Activated naive CD4-positive, alpha-beta T cell treated with anti-CD3 and anti-CD28 coated beads, Interleukin-2, amount 50 U/mL, for 24 hours (primary cell): ENCODE results near the gene FMNL1.

Experiments
- H3K27ac Mint-ChIP-seq: one replicate; pipeline ENCODE4 v1.8.0; 2021; ENCODE audit warnings: mild to moderate bottlenecking, mixed read lengths
- H3K27me3 Mint-ChIP-seq: one replicate; pipeline ENCODE4 v1.8.0; 2021; ENCODE audit warnings: mixed read lengths
- H3K36me3 Mint-ChIP-seq: one replicate; pipeline ENCODE4 v1.8.0; 2021; ENCODE audit warnings: mixed read lengths
- H3K4me1 Mint-ChIP-seq: one replicate; pipeline ENCODE4 v1.8.0; 2021; ENCODE audit warnings: mixed read lengths
- H3K4me3 Mint-ChIP-seq: one replicate; pipeline ENCODE4 v1.8.0; 2021; ENCODE audit warnings: mild to moderate bottlenecking, mixed read lengths
- H3K9me3 Mint-ChIP-seq: one replicate; pipeline ENCODE4 v1.8.0; 2021; ENCODE audit warnings: mixed read lengths

The FMNL1 gene, protein sequence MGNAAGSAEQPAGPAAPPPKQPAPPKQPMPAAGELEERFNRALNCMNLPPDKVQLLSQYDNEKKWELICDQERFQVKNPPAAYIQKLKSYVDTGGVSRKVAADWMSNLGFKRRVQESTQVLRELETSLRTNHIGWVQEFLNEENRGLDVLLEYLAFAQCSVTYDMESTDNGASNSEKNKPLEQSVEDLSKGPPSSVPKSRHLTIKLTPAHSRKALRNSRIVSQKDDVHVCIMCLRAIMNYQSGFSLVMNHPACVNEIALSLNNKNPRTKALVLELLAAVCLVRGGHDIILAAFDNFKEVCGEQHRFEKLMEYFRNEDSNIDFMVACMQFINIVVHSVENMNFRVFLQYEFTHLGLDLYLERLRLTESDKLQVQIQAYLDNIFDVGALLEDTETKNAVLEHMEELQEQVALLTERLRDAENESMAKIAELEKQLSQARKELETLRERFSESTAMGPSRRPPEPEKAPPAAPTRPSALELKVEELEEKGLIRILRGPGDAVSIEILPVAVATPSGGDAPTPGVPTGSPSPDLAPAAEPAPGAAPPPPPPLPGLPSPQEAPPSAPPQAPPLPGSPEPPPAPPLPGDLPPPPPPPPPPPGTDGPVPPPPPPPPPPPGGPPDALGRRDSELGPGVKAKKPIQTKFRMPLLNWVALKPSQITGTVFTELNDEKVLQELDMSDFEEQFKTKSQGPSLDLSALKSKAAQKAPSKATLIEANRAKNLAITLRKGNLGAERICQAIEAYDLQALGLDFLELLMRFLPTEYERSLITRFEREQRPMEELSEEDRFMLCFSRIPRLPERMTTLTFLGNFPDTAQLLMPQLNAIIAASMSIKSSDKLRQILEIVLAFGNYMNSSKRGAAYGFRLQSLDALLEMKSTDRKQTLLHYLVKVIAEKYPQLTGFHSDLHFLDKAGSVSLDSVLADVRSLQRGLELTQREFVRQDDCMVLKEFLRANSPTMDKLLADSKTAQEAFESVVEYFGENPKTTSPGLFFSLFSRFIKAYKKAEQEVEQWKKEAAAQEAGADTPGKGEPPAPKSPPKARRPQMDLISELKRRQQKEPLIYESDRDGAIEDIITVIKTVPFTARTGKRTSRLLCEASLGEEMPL

DNA sequence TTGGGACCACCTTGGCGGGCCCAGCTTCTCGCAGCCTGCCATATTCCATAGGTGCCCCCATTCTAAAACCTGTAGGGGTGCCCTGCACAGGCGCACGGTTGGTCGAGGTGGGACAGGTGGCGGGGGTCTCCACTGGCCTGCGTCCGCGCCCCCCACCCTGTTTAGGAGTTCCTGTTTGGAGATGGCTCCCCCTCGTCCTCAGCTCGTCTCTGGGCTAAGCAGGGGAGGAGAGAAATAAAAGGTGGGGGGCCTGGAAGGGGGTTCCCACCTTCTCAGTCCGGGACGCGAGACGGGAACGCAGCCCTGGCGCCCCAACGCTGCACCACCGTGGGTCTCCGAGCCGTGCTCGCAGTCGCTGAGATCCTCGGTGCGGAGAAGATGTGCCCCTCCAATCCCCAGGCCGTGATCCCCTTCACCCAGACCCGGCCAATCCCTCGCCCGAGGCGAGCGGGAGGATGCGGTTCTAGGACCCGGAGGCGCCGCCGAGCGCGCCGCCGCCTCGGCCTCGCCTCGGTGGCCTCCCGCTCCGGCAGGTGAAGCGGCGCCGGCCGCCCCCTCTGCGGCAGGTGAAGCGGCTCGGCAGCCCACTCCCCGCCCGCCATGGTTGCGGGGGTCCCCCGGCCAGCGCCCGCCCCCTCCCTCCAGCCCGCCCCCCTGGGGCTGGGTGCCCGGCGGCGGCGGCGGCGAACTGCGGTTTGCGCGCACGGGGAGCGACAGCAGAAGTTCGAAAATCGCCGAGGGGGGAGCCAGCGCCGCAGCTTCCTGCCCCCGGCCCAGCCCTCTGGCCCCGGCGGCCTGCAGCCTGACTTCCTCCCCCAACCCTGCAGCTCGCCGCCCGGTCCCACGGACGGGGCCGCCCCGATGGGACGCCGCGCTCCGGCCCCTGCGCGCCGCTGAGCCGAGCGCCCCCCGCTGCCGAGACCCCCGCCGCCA lies at the start of gene FMNL1:
FMNL1 (plus strand) TSS at position 805 of the 933 bp plus-strand sequence. CDS start 240 bp downstream, outside the sequence.
- Mint-ChIP-seq H3K27ac (peak within 1 kb of the TSS; percentile 99), H3K27me3 (no peaks in the 10 kb centered on the region), H3K4me1 (peaks cover 53% of the 10 kb centered on the region), H3K4me3 (peak within 1 kb of the TSS; percentile 94), H3K36me3 (peaks cover 12% of the 10 kb centered on the region), H3K9me3 (no peaks in the 10 kb centered on the region)

GRCh38 chr17:45172232-45172540 lies 49.5 kb upstream of the FMNL1 start:
- Mint-ChIP-seq H3K4me1 (peaks cover 25% of the 10 kb centered on the region), H3K9me3 (no peaks in the 10 kb centered on the region), H3K27ac (peak overlapping the region; percentile 51), H3K27me3 (no peaks in the 10 kb centered on the region), H3K36me3 (no peaks in the 10 kb centered on the region), H3K4me3 (no peak overlapping the region)

- no peaks in the 10 kb centered on the region for H3K9me3 Mint-ChIP-seq
- H3K4me1 Mint-ChIP-seq: peaks cover 25% of the 10 kb centered on the region
- H3K27me3 Mint-ChIP-seq: no peaks in the 10 kb centered on the region
- peak overlapping the region; percentile 90 for H3K27ac Mint-ChIP-seq
- H3K36me3 Mint-ChIP-seq: no peaks in the 10 kb centered on the region
- H3K4me3 Mint-ChIP-seq: peak overlapping the region; percentile 77
These were observed 49.0 kb upstream of the FMNL1 start for GRCh38 chr17:45172541-45173286.

DNA sequence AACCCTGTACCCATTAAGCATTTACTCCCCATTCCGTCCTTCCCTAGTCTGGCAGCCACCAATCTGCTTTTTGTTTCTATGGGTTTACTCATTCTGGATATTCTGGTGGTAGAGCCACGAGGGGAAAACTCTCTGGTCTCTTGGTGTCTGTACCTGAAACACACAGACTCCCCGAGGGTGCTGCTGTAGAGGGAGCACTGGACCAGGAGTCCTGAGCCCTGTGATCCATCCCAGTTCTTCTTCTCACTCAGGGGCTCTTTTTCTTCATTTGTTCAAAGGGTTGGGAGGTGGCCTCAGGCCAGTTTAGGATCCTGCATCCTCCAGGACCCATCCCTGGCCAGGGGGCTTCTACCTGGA lies 45.9 kb upstream of the FMNL1 start:
- Mint-ChIP-seq H3K36me3 (no peaks in the 10 kb centered on the region), H3K27ac (peak overlapping the region; percentile 41), H3K27me3 (no peaks in the 10 kb centered on the region), H3K9me3 (no peaks in the 10 kb centered on the region), H3K4me1 (peaks cover 23% of the 10 kb centered on the region), H3K4me3 (peak overlapping the region; percentile 36)

DNA sequence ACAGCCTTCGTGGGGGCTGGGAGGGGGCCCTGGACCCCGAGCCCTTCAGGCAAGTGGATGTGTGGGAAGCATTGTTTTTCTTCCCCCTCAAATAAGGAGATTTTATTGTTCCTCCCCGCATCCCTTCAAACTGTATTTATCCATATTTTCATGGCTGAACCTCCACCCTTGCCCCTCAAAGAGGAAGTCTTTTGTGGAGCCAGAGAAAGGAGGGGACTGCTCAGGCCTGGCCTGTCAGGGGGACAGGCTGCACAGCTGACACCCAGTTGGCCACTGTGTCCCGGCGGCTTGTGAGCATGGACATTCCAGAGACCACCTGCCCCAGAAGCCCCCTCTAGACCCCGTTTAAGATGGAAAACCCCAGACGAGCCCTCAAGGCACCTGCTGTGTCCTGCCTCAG lies 44.1 kb upstream of the FMNL1 start:
- Mint-ChIP-seq H3K9me3 (no peaks in the 10 kb centered on the region), H3K27me3 (no peaks in the 10 kb centered on the region), H3K36me3 (no peaks in the 10 kb centered on the region), H3K4me1 (peaks cover 9% of the 10 kb centered on the region), H3K27ac (no peak overlapping the region), H3K4me3 (no peak overlapping the region)

- no peaks in the 10 kb centered on the region for H3K36me3 Mint-ChIP-seq
- H3K9me3 Mint-ChIP-seq: no peaks in the 10 kb centered on the region
- H3K4me1 Mint-ChIP-seq: no peaks in the 10 kb centered on the region
- no peak overlapping the region for H3K27ac Mint-ChIP-seq
- H3K27me3 Mint-ChIP-seq: no peaks in the 10 kb centered on the region
- no peak overlapping the region for H3K4me3 Mint-ChIP-seq
These were observed 37.5 kb upstream of the FMNL1 start for GRCh38 chr17:45184144-45184543.

- Mint-ChIP-seq H3K4me3 (no peak overlapping the region), H3K4me1 (no peaks in the 10 kb centered on the region), H3K27ac (no peak overlapping the region), H3K36me3 (no peaks in the 10 kb centered on the region), H3K27me3 (no peaks in the 10 kb centered on the region), H3K9me3 (no peaks in the 10 kb centered on the region)
These were observed 34.8 kb upstream of the FMNL1 start for GRCh38 chr17:45186801-45187354.

- Mint-ChIP-seq H3K27ac (no peak overlapping the region), H3K4me1 (no peaks in the 10 kb centered on the region), H3K36me3 (no peaks in the 10 kb centered on the region), H3K27me3 (no peaks in the 10 kb centered on the region), H3K9me3 (no peaks in the 10 kb centered on the region), H3K4me3 (no peak overlapping the region)
These were observed 32.7 kb upstream of the FMNL1 start for GRCh38 chr17:45189009-45189408.

DNA sequence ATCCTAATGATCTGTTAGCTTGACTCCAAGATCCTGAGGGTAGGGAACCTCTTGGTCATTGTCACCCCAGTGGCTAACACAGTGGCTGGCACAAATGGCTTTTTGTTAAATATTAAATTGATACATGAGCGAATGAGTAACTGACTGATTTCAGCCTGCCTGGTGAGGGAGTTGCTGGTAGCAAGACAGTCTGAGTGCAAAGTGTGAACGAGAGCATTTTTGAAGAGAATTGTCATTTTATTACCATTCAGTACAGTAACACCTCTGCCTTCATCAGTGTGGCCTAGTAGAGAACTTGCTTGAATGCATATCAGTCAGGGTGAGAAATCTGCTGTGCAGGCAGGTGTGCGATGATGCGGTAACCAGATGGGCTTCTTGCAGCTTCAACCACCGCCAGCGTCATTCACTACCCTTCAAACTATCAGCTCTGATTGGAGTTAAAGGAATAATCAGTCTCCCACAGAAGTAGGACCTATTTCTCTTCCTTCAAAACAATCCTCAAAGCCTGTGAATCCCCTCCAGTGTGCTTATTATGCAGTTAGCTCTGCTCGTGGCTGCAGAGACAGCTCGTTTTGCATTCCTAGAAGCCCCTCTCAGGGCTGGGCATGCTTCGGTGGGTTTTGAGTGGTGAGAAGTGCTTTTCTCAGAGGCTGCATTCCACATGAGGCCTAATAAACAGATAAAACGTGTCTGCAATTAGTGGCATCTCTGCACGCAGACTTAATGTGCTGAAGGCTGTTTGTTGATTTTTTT lies 31.0 kb upstream of the FMNL1 start:
- Mint-ChIP-seq H3K4me1 (no peaks in the 10 kb centered on the region), H3K9me3 (no peaks in the 10 kb centered on the region), H3K36me3 (no peaks in the 10 kb centered on the region), H3K4me3 (no peak overlapping the region), H3K27ac (no peak overlapping the region), H3K27me3 (no peaks in the 10 kb centered on the region)

- Mint-ChIP-seq H3K27me3 (no peaks in the 10 kb centered on the region), H3K9me3 (no peaks in the 10 kb centered on the region), H3K27ac (no peak overlapping the region), H3K4me1 (no peaks in the 10 kb centered on the region), H3K36me3 (no peaks in the 10 kb centered on the region), H3K4me3 (no peak overlapping the region)
These were observed 26.3 kb upstream of the FMNL1 start for GRCh38 chr17:45195424-45195823.

- Mint-ChIP-seq H3K36me3 (no peaks in the 10 kb centered on the region), H3K27ac (no peak overlapping the region), H3K9me3 (no peaks in the 10 kb centered on the region), H3K4me1 (no peaks in the 10 kb centered on the region), H3K27me3 (no peaks in the 10 kb centered on the region), H3K4me3 (no peak overlapping the region)
These were observed 24.6 kb upstream of the FMNL1 start for GRCh38 chr17:45197108-45197507.

DNA sequence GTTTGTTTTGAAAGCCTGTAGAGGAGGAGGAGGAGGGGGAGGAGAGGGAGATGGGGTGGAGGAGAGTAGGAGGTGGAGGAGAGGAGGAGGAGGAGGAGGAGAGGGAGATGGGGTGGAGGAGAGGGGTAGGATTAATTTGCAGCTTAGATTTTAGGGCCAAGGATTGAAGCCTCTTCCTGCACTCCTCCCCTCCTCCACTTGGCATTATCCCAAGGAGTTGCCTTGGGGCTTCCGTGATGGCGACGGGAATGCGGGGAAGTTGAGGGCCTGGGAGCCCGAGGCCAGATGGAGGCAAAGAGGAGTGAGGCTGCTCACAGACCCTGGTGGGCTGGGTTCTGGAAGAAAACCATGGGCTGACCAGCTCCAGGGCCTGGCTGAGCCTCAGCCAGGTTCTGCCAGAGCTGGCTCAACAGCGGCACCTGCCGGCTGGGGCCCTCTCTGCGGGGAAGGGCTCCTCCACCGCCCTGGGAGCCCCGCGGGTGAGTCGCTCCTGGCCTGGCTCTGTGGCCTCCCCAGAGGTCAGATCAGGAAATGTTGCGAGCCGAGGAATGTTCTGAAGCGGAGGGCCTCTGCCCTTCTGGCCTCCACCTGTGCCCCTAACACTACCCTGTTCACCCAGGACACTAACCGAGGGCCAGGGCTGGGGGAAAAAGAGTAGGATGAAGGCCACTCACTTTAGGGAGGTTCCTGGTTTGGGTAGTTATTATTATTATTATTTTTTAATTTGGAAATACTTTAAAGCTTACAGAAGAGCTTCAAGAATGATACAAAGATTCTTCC lies 23.9 kb upstream of the FMNL1 start:
- no peaks in the 10 kb centered on the region for H3K4me1 Mint-ChIP-seq
- no peak overlapping the region for H3K4me3 Mint-ChIP-seq
- H3K9me3 Mint-ChIP-seq: no peaks in the 10 kb centered on the region
- H3K36me3 Mint-ChIP-seq: no peaks in the 10 kb centered on the region
- H3K27ac Mint-ChIP-seq: no peak overlapping the region
- no peaks in the 10 kb centered on the region for H3K27me3 Mint-ChIP-seq

DNA sequence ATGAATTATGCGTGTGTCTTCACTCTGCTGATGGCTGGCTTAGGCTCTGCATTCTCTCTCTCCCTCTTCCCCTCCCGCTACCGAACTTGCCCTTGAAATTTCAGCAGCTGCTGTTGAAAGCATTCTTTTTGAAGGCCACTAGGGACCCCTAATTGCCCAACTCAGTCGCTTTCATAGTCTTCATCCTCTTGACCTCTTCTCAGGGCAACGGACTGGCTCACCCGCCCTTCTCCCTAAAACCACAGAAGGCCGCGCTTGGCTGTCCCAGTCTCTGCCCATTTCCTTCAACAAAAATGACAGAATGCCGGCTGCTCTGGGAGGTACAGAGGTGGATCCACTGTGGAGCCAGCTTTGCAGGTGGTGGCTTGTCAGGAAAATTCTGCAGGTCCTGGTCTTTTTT lies 21.0 kb upstream of the FMNL1 start:
- no peaks in the 10 kb centered on the region for H3K27me3 Mint-ChIP-seq
- H3K4me1 Mint-ChIP-seq: no peaks in the 10 kb centered on the region
- no peak overlapping the region for H3K27ac Mint-ChIP-seq
- H3K9me3 Mint-ChIP-seq: no peaks in the 10 kb centered on the region
- H3K36me3 Mint-ChIP-seq: no peaks in the 10 kb centered on the region
- H3K4me3 Mint-ChIP-seq: no peak overlapping the region
